Body of pancreas (tissue), 4 donors: ENCODE results near the gene PTPN14. TPM values are rescaled to one million over a fixed set of nuclear protein-coding genes. Genes with fewer than 3 reads are reported as not detected.

Source experiments
- ATAC-seq: fragments of 150-250 bp; one replicate; pipeline ENCODE4 v1.9.1; 2016
- DNase-seq, 4 donors: peaks; one replicate each; pipeline ENCODE4 v3.0.0-alpha.2; 2019
- H3K27ac ChIP-seq, 4 donors: fragments of 200-600 bp; sonication (generic); 1 replicate in 3 of 4; 2 replicates in 1 of 4; pipeline versions ENCODE4 v1.5.1 to v1.6.1; 2016 to 2019; ENCODE audit warnings: mild to moderate bottlenecking in 1 of 4, mixed read lengths in 1 of 4, moderate library complexity in 1 of 4
- H3K27me3 ChIP-seq, 2 donors: fragments of 200-600 bp; sonication (generic); one replicate each; pipeline ENCODE4 v1.6.0; 2016; ENCODE audit warnings: mild to moderate bottlenecking in 1 of 2
- H3K36me3 ChIP-seq, 2 donors: fragments of 200-600 bp; sonication (generic); replicated peaks in 1 of 2; 2 replicates each; pipeline ENCODE4 v1.5.1; 2016; ENCODE audit warnings: low read depth in 2 of 2; ENCODE audit not compliant: insufficient read depth in 1 of 2
- H3K4me1 ChIP-seq: fragments of 200-600 bp; sonication (generic); one replicate; pipeline ENCODE4 v1.6.0; 2016
- H3K4me3 ChIP-seq, 2 donors: fragments of 200-600 bp; sonication (generic); 1 replicate in 1 of 2; 2 replicates in 1 of 2; pipeline ENCODE4 v1.5.1; 2016 to 2019
- H3K9me3 ChIP-seq, 3 donors: fragments of 200-600 bp; sonication (generic); 1 replicate in 2 of 3; 2 replicates in 1 of 3; pipeline ENCODE4 v1.5.1; 2016
- CTCF ChIP-seq, 7 experiments: fragments of 450-650 bp in 4 of 7; fragments of 200-600 bp in 3 of 7; sonication (generic) in 3 of 7; IDR thresholded peaks; one replicate each; pipeline ENCODE4 v1.5.1; 2016 to 2019; ENCODE audit warnings: antibody characterized with exemption in 7 of 7
- POLR2A ChIP-seq, 3 donors: fragments of 450-650 bp; IDR thresholded peaks; one replicate each; pipeline ENCODE4 v1.6.1; 2016; ENCODE audit warnings: antibody characterized with exemption in 3 of 3, mild to moderate bottlenecking in 2 of 3
- WGBS, 2 donors: methylation state at CpG; one replicate each; pipeline ENCODE4 v1.1.5; 2017; 5-methylcytosine and 5-hydroxymethylcytosine counted together
- intact Hi-C: fragments of 100-400 bp; cut with DNase I; formaldehyde crosslinking; loops from one replicate; pipeline ENCODE4 v1.15.1; 2023
- total RNA-seq, 2 donors: library from RNA; depleted of rRNA; stranded (reverse); fragments of >200 nt; gene quantifications; one replicate each; pipeline ENCODE4 v1.1.0, GENCODE V29; 2016

PTPN14 gene
- total RNA-seq, 2 donors from 2014 or later = 10.5 to 18.7 TPM

DNA sequence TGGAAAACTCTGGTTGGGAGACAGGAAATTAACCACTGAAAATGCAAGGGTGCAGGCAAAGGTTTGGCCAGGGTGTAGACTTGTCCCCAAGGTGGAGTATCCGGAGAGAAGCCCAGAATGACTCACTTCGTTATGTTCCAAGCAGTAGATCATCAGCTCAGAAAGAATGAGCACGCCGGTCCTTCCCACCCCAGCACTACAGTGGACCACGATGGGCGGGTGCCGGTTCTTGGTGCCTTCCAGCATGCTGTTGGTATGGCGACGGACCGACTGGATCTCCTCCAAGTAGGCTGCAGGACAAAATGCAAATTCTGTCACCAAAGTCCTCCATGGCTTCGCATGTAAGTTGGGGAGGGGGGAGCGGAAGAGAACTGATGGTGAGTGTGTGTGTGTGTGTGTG, 187.0 kb downstream of the PTPN14 start:
- no peaks in the 10 kb centered on the region for H3K4me1 ChIP-seq
- intact Hi-C loops = no loop called here
- H3K27me3 ChIP-seq = no peaks in the 10 kb centered on the region
- no peak for DNase-seq
- WGBS, 2 donors = 85 to 92% methylated on average over 12 of the region's 12 CpGs
- no peak overlapping the region for H3K27ac ChIP-seq
- no peak overlapping the region for H3K4me3 ChIP-seq
- no peak for TF ChIP-seq CTCF (IDR thresholded peaks at IDR 0.05)
- TF ChIP-seq POLR2A (IDR thresholded peaks at IDR 0.05) = no peak
- peaks cover 0 to 5% of the 10 kb centered on the region in 2 donors for H3K36me3 ChIP-seq
- no peaks in the 10 kb centered on the region for H3K9me3 ChIP-seq
- no peak for ATAC-seq

DNA sequence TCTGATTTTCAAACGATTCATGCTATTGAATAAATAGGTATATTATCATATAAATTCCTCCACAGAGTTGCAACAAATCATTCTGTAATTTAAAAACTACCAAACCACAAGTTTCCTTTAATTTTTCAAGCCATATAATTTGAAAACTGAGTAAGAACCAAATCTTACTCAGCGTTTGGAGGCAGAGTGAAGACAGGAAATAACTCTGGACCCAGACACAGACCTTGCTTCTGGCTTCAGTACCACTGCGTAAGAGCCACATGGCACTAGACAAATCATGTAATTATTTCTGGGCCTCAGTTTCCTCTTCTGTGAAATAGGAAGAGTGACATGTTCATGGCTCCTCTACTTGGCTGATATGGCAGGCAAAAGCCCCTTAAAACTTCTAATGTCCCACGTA, 188.0 kb downstream of the PTPN14 start:
- no peaks in the 10 kb centered on the region for H3K27me3 ChIP-seq
- H3K4me1 ChIP-seq = no peaks in the 10 kb centered on the region
- H3K9me3 ChIP-seq = no peaks in the 10 kb centered on the region
- DNase-seq (no peak), ATAC-seq (no peak)
- H3K27ac ChIP-seq = no peak overlapping the region
- no peak overlapping the region for H3K4me3 ChIP-seq
- WGBS, 2 donors = 57 to 87% methylated on average over 4 of the region's 4 CpGs
- intact Hi-C loops = no loop called here
- H3K36me3 ChIP-seq = peaks cover 0 to 2% of the 10 kb centered on the region in 2 donors
- no peak for TF ChIP-seq CTCF (IDR thresholded peaks at IDR 0.05)
- no peak for TF ChIP-seq POLR2A (IDR thresholded peaks at IDR 0.05)

- DNase-seq (peak in 1 of 4 donors; percentile 36), ATAC-seq (no peak)
- intact Hi-C loops = no loop called here
- H3K36me3 ChIP-seq = peaks cover 0 to 5% of the 10 kb centered on the region in 2 donors
- H3K27ac ChIP-seq = peak overlapping the region in 1 of 4 donors; percentile 7
- WGBS, 2 donors = 77 to 90% methylated on average over 9 of the region's 9 CpGs
- H3K4me3 ChIP-seq = no peak overlapping the region
- TF ChIP-seq POLR2A (IDR thresholded peaks at IDR 0.05) = no peak
- no peak for TF ChIP-seq CTCF (IDR thresholded peaks at IDR 0.05)
- no peaks in the 10 kb centered on the region for H3K9me3 ChIP-seq
- H3K27me3 ChIP-seq = no peaks in the 10 kb centered on the region
- no peaks in the 10 kb centered on the region for H3K4me1 ChIP-seq
These were observed 189.1 kb downstream of the PTPN14 start for GRCh38 chr1:214362188-214362882.

GRCh38 chr1:214361636-214362035, 189.8 kb downstream of the PTPN14 start:
- Histone ChIP-seq H3K9me3 (no peaks in the 10 kb centered on the region), H3K4me1 (no peaks in the 10 kb centered on the region), H3K27me3 (no peaks in the 10 kb centered on the region), H3K36me3 (peaks cover 0 to 7% of the 10 kb centered on the region in 2 donors), H3K27ac (no peak overlapping the region), H3K4me3 (no peak overlapping the region)
- intact Hi-C loops = no loop called here
- no peak for TF ChIP-seq CTCF (IDR thresholded peaks at IDR 0.05)
- no peak for TF ChIP-seq POLR2A (IDR thresholded peaks at IDR 0.05)
- ATAC-seq (no peak), DNase-seq (no peak)
- WGBS, 2 donors = 27 to 56% methylated on average over 1 of the region's 1 CpG
